HepG2 (cell line): ENCODE results near the gene CSF1R. TPM values are rescaled to one million over a fixed set of nuclear protein-coding genes. Genes with fewer than 3 reads are reported as not detected.

Source experiments
- ATAC-seq: fragments of 200-7000 bp; cut with Tn5 transposase; 3 replicates; pipeline ENCODE4 v1.9.1; 2020; ENCODE audit warnings: mild to moderate bottlenecking, moderate library complexity
- BruUV-seq: library from RNA; stranded (reverse); fragments of 400-500 nt; replicated peaks from 2 replicates; lab custom pipeline; 2021; lab: Mats Ljungman, UMichigan
- CTCF ChIA-PET: fragments of 300-600 bp; formaldehyde crosslinking; extraction: SDS; loops from one replicate; lab custom pipeline; 2021; ENCODE audit warnings: low total read pairs, inconsistent platforms, low intra/inter-chr PET ratio; lab: Yijun Ruan, JAX
- POLR2A ChIA-PET: fragments of 350-600 bp; sonication (Branson Sonifier 250); formaldehyde crosslinking; loops from one replicate; lab custom pipeline; 2020; ENCODE audit warnings: antibody characterized with exemption, inconsistent platforms; lab: Yijun Ruan, JAX
- DNase-seq: peaks from one replicate; pipeline ENCODE4 v3.0.0-alpha.2; 2015; ENCODE audit warnings: low spot score
- FAIRE-seq: peaks from 3 replicates; lab custom pipeline; 2011; peaks lifted over from hg19 to GRCh38; lab: Jason Lieb, UNC
- H2AFZ ChIP-seq: one replicate; pipeline ENCODE4 v1.6.1; 2011; ENCODE audit warnings: low read length, inconsistent platforms
- H3K27ac ChIP-seq: fragments of 300-600 bp; 3 replicates; pipeline ENCODE4 v1.8.0; 2011; ENCODE audit warnings: mixed run types, mild to moderate bottlenecking, mixed read lengths, low read length, inconsistent platforms; ENCODE audit not compliant: insufficient read depth; ENCODE audit errors: extremely low read length
- H3K27me3 ChIP-seq, 2 experiments: fragments of 200-600 bp in 1 of 2; 2 replicates in 1 of 2; 3 replicates in 1 of 2; pipeline versions ENCODE4 v1.6.0 to v1.8.0; 2011; ENCODE audit warnings: low read length in 2 of 2, mild to moderate bottlenecking in 2 of 2, moderate library complexity in 2 of 2, inconsistent platforms in 1 of 2; ENCODE audit not compliant: insufficient read depth in 2 of 2, control insufficient read depth in 1 of 2
- H3K36me3 ChIP-seq, 2 experiments: fragments of 200-600 bp in 1 of 2; replicated peaks in 1 of 2; 2 replicates in 1 of 2; 3 replicates in 1 of 2; pipeline versions ENCODE4 v1.5.1 to v1.8.0; 2011; ENCODE audit warnings: low read length in 2 of 2, inconsistent platforms in 1 of 2; ENCODE audit not compliant: insufficient read depth in 2 of 2, control insufficient read depth in 1 of 2
- H3K4me1 ChIP-seq: 2 replicates; pipeline ENCODE4 v1.5.1; 2012; ENCODE audit warnings: low read length, inconsistent platforms; ENCODE audit not compliant: insufficient read depth
- H3K4me2 ChIP-seq: 2 replicates; pipeline ENCODE4 v1.6.0; 2011; ENCODE audit warnings: low read depth, low read length, inconsistent platforms
- H3K4me3 ChIP-seq, 3 experiments: fragments of 200-600 bp in 1 of 3; sonication (generic), shearing (Covaris generic) in 1 of 3; replicated peaks in 1 of 3; 2 replicates each; pipeline ENCODE4 v1.5.1; 2011 to 2016; ENCODE audit warnings: low read length in 3 of 3, inconsistent platforms in 2 of 3, low read depth in 2 of 3, mild to moderate bottlenecking in 2 of 3, control low read depth in 1 of 3, mixed read lengths in 1 of 3; ENCODE audit not compliant: insufficient read depth in 1 of 3
- H3K79me2 ChIP-seq: one replicate; pipeline ENCODE4 v1.6.1; 2011; ENCODE audit warnings: low read length, inconsistent platforms; ENCODE audit not compliant: insufficient read depth
- H3K9ac ChIP-seq: 2 replicates; pipeline ENCODE4 v1.6.0; 2011; ENCODE audit warnings: mild to moderate bottlenecking, low read depth, low read length, inconsistent platforms; ENCODE audit not compliant: insufficient read depth
- H3K9me3 ChIP-seq: 2 replicates; pipeline ENCODE4 v1.5.1; 2012; ENCODE audit warnings: mild to moderate bottlenecking, low read length
- H4K20me1 ChIP-seq: 2 replicates; pipeline ENCODE4 v1.6.0; 2011; ENCODE audit warnings: inconsistent platforms, mild to moderate bottlenecking, low read length, moderate library complexity; ENCODE audit not compliant: insufficient read depth
- CCDC6 ChIP-seq: sonication (generic); formaldehyde crosslinking; IDR thresholded peaks from 2 replicates; pipeline ENCODE4 v1.8.1; 2022; ENCODE audit warnings: mild to moderate bottlenecking, missing genetic modification reagents, moderate library complexity
- FOXO1 ChIP-seq: sonication (generic); formaldehyde crosslinking; IDR thresholded peaks from 2 replicates; pipeline ENCODE4 v1.4.0; 2020; ENCODE audit warnings: missing genetic modification reagents
- IRF9 ChIP-seq: sonication (generic); formaldehyde crosslinking; IDR thresholded peaks from 2 replicates; pipeline ENCODE4 v1.8.0; 2022; ENCODE audit warnings: missing genetic modification reagents, mild to moderate bottlenecking, borderline replicate concordance
- MTF1 ChIP-seq: sonication (generic); formaldehyde crosslinking; IDR thresholded peaks from 2 replicates; pipeline ENCODE4 v1.5.0; 2020; ENCODE audit warnings: missing genetic modification reagents
- NBN ChIP-seq: fragments of 450-650 bp; conservative IDR thresholded peaks from 2 replicates; pipeline ENCODE4 v1.6.1; 2017
- TBX3 ChIP-seq: fragments of 450-650 bp; IDR thresholded peaks from 2 replicates; pipeline ENCODE4 v1.6.1; 2017; ENCODE audit warnings: antibody characterized with exemption, mild to moderate bottlenecking, inconsistent platforms, borderline replicate concordance
- THAP11 ChIP-seq: IDR thresholded peaks from 2 replicates; pipeline ENCODE4 v1.6.1; 2016; ENCODE audit warnings: missing biosample characterization, missing genetic modification reagents
- TSC22D2 ChIP-seq: sonication (generic); formaldehyde crosslinking; IDR thresholded peaks from 2 replicates; pipeline ENCODE4 v1.5.1; 2020; ENCODE audit warnings: missing genetic modification reagents, mild to moderate bottlenecking, borderline replicate concordance
- ZNF414 ChIP-seq: sonication (generic); formaldehyde crosslinking; IDR thresholded peaks from 2 replicates; pipeline ENCODE4 v1.5.0; 2020; ENCODE audit warnings: missing genetic modification reagents
- ZNF556 ChIP-seq: sonication (generic); formaldehyde crosslinking; IDR thresholded peaks from 2 replicates; pipeline ENCODE4 v1.4.0; 2020; ENCODE audit warnings: mild to moderate bottlenecking, missing genetic modification reagents, borderline replicate concordance
- ZNF607 ChIP-seq: sonication (generic); formaldehyde crosslinking; IDR thresholded peaks from 2 replicates; pipeline ENCODE4 v1.5.1; 2020; ENCODE audit warnings: missing genetic modification reagents, mild to moderate bottlenecking, borderline replicate concordance
- ZNF691 ChIP-seq: sonication (generic); formaldehyde crosslinking; IDR thresholded peaks from 2 replicates; pipeline ENCODE4 v1.4.0; 2020; ENCODE audit warnings: missing genetic modification reagents, low read depth, mild to moderate bottlenecking, borderline replicate concordance
- WGBS: methylation state at CpG from one replicate; pipeline ENCODE4 v1.1.6; 2017; ENCODE audit warnings: low lambda C conversion rate; 5-methylcytosine and 5-hydroxymethylcytosine counted together
- in situ Hi-C: cut with HindIII; loops from 2 replicates; pipeline ENCODE4 v1.10.0; 2017; ENCODE audit warnings: low pct_unique_long_range_greater_than_20kb; ENCODE audit not compliant: extremely low pct_ligation_motif_present
- intact Hi-C: fragments of 100-400 bp; cut with micrococcal nuclease; formaldehyde crosslinking; loops from one replicate; pipeline ENCODE4 v1.10.0; 2022; ENCODE audit not compliant: unreplicated experiment
- polyA plus RNA-seq, 8 experiments: library from polyadenylated mRNA; depleted of rRNA in 3 of 8; stranded (reverse) in 7 of 8; unstranded in 1 of 8; fragments of >200 nt; fragmentation: Illumina TruSeq in 4 of 8; extraction: Trizol in 4 of 8; gene quantifications; 2 replicates each; pipeline versions ENCODE4 v1.2.1 to v1.2.3, GENCODE V29; 2011 to 2016; ENCODE audit warnings: low read depth in 4 of 8, missing spikeins in 1 of 8, mixed read lengths in 1 of 8; ENCODE audit not compliant: insufficient read depth in 1 of 8
- total RNA-seq, 5 experiments: library from RNA; depleted of rRNA; stranded (reverse); fragments of >200 nt; fragmentation: Illumina TruSeq; extraction: Trizol; gene quantifications; 2 replicates each; pipeline ENCODE4 v1.2.3, GENCODE V29; 2016; ENCODE audit warnings: low read depth in 1 of 5
- TF ChIP-seq, protein P1 (sequence below): sonication (generic); formaldehyde crosslinking; IDR thresholded peaks from 2 replicates; pipeline ENCODE4 v1.9.0; 2021; ENCODE audit warnings: missing genetic modification reagents, borderline replicate concordance
- TF ChIP-seq, protein P2 (sequence below): sonication (generic); formaldehyde crosslinking; IDR thresholded peaks from 2 replicates; pipeline ENCODE4 v1.8.0; 2022; ENCODE audit warnings: mild to moderate bottlenecking, missing genetic modification reagents, moderate library complexity
- TF ChIP-seq, protein P3 (sequence below): IDR thresholded peaks from 2 replicates; pipeline ENCODE4 v1.6.1; 2016; ENCODE audit warnings: missing compliant biosample characterization, missing genetic modification reagents, borderline replicate concordance
- TF ChIP-seq, protein P4 (sequence below): sonication (generic); formaldehyde crosslinking; IDR thresholded peaks from 2 replicates; pipeline ENCODE4 v1.9.0; 2021; ENCODE audit warnings: missing genetic modification reagents, mild to moderate bottlenecking, borderline replicate concordance

Gene CSF1R
- total and polyA plus RNA-seq, 2 of the 13 experiments (the other 11 are each of a cell fraction or from before 2014, with no cell fraction given), result 0.01 TPM; not detected in 1

- H3K27ac ChIP-seq, result no peak overlapping the region
- H3K27me3 ChIP-seq, result peaks cover 2 to 22% of the 10 kb centered on the region in 2 experiments; a peak in 2 of 5 replicates
- CTCF ChIA-PET, result no interaction called here
- intact Hi-C loops, result no loop called here
- no TSS peak for BruUV-seq
- H3K36me3 ChIP-seq, result no peaks in the 10 kb centered on the region
- no peak for TF ChIP-seq ZNF556 (CRISPR knock-in tag)
- no peak for TF ChIP-seq ZNF607 (CRISPR knock-in tag)
- no peak for TF ChIP-seq THAP11 (CRISPR knock-in tag)
- TF ChIP-seq IRF9 (CRISPR knock-in tag), result no peak
- TF ChIP-seq, protein P1, sequence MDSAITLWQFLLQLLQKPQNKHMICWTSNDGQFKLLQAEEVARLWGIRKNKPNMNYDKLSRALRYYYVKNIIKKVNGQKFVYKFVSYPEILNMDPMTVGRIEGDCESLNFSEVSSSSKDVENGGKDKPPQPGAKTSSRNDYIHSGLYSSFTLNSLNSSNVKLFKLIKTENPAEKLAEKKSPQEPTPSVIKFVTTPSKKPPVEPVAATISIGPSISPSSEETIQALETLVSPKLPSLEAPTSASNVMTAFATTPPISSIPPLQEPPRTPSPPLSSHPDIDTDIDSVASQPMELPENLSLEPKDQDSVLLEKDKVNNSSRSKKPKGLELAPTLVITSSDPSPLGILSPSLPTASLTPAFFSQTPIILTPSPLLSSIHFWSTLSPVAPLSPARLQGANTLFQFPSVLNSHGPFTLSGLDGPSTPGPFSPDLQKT (CRISPR knock-in tag), result no peak
- TF ChIP-seq TSC22D2 (CRISPR knock-in tag), result no peak
- TF ChIP-seq, protein P2, sequence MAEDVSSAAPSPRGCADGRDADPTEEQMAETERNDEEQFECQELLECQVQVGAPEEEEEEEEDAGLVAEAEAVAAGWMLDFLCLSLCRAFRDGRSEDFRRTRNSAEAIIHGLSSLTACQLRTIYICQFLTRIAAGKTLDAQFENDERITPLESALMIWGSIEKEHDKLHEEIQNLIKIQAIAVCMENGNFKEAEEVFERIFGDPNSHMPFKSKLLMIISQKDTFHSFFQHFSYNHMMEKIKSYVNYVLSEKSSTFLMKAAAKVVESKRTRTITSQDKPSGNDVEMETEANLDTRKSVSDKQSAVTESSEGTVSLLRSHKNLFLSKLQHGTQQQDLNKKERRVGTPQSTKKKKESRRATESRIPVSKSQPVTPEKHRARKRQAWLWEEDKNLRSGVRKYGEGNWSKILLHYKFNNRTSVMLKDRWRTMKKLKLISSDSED, result no peak
- TF ChIP-seq, protein P3, sequence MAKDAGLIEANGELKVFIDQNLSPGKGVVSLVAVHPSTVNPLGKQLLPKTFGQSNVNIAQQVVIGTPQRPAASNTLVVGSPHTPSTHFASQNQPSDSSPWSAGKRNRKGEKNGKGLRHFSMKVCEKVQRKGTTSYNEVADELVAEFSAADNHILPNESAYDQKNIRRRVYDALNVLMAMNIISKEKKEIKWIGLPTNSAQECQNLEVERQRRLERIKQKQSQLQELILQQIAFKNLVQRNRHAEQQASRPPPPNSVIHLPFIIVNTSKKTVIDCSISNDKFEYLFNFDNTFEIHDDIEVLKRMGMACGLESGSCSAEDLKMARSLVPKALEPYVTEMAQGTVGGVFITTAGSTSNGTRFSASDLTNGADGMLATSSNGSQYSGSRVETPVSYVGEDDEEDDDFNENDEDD (CRISPR knock-in tag), result no peak
- TF ChIP-seq ZNF414, result no peak
- no peak for TF ChIP-seq NBN
- TF ChIP-seq TBX3, result no peak
- TF ChIP-seq, protein P4, sequence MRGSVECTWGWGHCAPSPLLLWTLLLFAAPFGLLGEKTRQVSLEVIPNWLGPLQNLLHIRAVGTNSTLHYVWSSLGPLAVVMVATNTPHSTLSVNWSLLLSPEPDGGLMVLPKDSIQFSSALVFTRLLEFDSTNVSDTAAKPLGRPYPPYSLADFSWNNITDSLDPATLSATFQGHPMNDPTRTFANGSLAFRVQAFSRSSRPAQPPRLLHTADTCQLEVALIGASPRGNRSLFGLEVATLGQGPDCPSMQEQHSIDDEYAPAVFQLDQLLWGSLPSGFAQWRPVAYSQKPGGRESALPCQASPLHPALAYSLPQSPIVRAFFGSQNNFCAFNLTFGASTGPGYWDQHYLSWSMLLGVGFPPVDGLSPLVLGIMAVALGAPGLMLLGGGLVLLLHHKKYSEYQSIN, result no peak
- no peak for TF ChIP-seq CCDC6 (CRISPR knock-in tag)
- TF ChIP-seq ZNF691, result no peak
- no peak for TF ChIP-seq FOXO1
- TF ChIP-seq MTF1, result no peak
- no peak overlapping the region for H3K4me2 ChIP-seq
- FAIRE-seq (no peak), ATAC-seq (no peak), DNase-seq (no peak)
- H2AFZ ChIP-seq, result no peak overlapping the region
- in situ Hi-C loops, result no loop called here
- H3K4me1 ChIP-seq, result peaks cover 22% of the 10 kb centered on the region
- H3K4me3 ChIP-seq, result no peak overlapping the region
- H3K79me2 ChIP-seq, result no peaks in the 10 kb centered on the region
- H3K9me3 ChIP-seq, result no peaks in the 10 kb centered on the region
- POLR2A ChIA-PET, result no interaction called here
- H3K9ac ChIP-seq, result no peak overlapping the region
- no peaks in the 10 kb centered on the region for H4K20me1 ChIP-seq
- 30% methylated on average over 3 of the region's 11 CpGs for whole genome bisulfite sequencing
Observed at GRCh38 chr5:150108711-150109514, 22.6 kb upstream of the CSF1R start.
